Activated CD4-positive, alpha-beta T cell treated with anti-CD3 and anti-CD28 coated beads, Interleukin-10, Interleukin-2, amounts not matched to agents 100 ng/mL and 50 ng/mL, durations not matched to agents 16 hours and 8 hours (primary cell): ENCODE measurements around the gene RNF34.
"Not testable (repeated sequence)": the region's sequence is repeated elsewhere in the genome, so short reads cannot be mapped to it uniquely, and the experiment has no call there.

Experiments
- DNase-seq: peaks from one replicate; pipeline ENCODE4 v3.0.0-alpha.2; 2020

RNF34 gene, protein sequence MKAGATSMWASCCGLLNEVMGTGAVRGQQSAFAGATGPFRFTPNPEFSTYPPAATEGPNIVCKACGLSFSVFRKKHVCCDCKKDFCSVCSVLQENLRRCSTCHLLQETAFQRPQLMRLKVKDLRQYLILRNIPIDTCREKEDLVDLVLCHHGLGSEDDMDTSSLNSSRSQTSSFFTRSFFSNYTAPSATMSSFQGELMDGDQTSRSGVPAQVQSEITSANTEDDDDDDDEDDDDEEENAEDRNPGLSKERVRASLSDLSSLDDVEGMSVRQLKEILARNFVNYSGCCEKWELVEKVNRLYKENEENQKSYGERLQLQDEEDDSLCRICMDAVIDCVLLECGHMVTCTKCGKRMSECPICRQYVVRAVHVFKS

DNA sequence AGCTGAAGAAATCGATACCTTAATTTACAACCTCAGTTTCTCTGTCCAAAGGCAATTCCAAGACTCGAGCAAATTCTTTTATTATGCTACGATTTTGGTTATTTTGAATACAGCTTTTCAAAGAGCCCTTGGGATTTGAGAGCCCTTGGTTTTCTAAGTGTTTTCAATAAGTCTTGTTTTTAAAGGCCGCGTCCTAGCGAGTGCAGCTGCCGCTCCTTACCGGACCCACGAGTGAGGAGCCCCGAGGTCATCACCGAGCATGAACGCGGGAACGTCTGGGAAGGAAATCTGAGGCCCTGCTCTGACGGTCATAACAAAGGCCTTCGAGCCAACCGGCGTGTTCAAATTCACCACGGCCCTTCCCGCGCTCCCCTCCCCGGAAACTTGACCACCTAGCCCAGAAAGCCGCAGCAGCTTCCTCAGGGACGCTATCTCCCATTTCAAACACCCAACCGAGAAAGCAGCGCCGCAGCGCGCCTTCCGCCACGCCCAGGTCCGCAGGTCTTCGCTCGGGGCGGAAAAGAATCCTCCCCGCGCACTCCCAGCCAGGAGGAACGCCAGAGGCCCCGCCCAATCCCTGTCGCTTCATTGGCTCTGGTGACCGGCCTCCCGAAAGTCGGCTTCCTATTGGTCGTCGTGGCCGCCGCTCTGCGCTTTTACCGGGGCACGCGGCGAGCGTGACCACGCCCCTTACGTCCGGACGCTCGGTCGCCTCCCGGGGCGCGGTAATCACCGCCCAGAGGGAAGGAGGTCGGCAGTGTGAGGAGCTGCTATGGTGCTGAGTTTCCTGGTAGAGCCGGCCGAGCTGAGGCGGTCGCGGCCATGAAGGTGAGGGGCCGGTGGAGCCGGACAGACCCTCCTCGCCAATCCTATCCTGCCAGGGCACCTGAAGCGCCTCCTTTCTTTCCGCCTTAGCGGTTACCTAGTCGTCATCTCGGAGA lies at the start of gene RNF34:
TSS of gene RNF34 (plus strand) at position 728 of the 941 bp plus-strand sequence. CDS start at position 823, 95 bp downstream.
- peak; percentile 100 for DNase-seq

DNA sequence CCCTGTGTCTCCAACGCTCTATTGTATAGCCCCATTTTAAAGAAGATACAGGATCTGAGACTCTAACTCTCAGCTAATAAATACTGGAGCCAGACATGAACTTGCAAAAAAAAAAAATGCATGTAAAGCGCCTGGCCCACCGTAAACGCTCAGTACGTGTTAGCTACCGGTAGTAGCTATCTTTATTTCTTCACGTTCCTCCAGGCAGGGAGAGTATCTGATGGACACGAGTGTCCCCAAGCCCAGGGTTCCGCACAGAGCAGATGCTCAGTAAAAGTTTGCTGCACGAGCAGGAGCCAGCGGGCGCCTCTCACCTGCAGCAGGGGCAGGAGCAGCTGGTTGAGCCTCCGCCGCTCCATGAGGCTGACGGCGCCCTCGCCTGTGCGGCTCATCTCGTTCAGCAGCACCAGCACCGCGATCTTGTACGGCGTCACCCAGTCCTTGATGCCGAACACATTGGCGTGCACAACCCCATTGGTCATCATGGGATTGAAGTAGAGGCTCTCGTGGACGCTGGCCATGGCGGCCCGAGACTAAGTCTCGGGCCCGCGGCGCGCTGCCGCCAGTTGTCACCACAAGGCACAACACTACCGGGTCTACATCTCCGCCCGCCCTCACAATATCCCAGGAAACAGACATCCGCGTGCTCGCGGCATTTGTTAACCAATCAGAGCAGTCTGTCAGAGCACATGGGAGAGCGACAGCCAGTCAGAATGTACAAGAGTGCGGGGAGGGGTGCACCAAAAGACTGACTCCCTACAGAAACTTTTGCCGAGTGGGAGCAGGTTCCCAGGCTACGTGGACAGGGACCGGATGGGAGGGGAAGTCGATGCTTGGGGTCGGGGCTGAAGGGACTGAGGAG lies 47.9 kb upstream of the RNF34 start, which contains the start of gene ANAPC5:
TSS of gene ANAPC5 (minus strand) at position 592 of the 862 bp plus-strand sequence. CDS start at position 521, 71 bp downstream.
- DNase-seq, result peak; percentile 98

DNA sequence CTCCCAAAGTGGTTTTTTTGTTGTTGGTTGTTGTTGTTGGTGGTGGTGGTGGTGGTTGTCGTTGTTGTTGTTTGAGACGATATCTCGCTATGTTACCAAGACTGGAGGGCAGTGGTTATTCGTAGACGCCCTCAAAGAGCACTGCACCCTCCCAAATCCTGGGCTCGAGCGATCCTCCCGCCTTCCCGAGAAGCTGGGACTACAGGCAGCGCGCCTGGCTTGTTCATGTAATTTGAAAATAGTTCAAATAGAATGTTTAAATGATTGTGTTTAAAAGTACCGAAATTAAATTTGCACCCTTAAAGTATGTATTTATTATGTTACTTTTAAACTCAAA lies 47.3 kb upstream of the RNF34 start:
- no peak for DNase-seq

DNA sequence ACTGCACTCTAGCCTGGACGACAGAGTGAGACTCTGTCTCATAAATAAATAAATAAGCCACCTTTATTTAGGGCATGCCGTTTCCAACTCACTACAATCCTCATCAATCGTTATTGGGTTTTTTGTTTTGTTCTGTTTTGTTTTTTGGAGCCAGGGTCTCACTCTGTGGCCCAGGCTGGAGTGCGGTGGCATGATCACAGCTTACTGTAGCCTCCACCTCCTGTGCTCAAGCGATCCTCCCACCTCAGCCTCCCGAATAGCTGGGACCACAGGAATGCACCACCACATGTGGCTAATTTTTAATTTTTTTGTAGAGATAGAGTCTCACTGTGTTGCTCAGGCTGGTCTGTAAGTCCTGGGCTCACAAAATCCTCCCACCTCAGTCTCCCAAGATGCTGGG lies 44.1 kb upstream of the RNF34 start:
- DNase-seq, result no peak

GRCh38 chr12:121356657-121357056 lies 43.3 kb upstream of the RNF34 start:
- no peak for DNase-seq

GRCh38 chr12:121357331-121357730 lies 42.6 kb upstream of the RNF34 start:
- DNase-seq, result no peak

GRCh38 chr12:121358073-121358472 lies 41.8 kb upstream of the RNF34 start:
- DNase-seq, result no peak

DNA sequence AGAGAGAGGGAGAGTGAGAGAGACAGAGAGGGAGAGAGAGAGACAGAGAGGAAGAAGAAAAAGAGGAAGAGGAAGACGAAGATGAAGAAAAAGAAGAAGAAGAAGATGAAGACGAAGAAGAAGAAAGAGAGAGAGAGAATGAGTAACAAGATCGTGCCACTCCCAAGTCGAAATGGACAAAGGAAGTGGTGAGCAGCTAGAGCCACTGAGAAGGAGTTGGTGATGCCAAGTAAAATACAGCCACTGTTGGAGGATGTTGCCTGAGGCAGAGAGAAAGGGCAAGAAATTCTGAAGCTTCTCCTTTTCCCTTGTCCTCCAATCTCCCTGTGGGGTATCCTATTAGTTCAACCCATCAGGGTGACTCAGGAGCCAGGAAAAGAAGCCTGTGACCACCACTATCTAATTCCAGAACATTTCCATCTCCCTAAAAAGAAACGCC lies 35.2 kb upstream of the RNF34 start:
- no peak for DNase-seq

- no peak for DNase-seq
Measured at GRCh38 chr12:121365416-121366062, 34.4 kb upstream of the RNF34 start.

DNA sequence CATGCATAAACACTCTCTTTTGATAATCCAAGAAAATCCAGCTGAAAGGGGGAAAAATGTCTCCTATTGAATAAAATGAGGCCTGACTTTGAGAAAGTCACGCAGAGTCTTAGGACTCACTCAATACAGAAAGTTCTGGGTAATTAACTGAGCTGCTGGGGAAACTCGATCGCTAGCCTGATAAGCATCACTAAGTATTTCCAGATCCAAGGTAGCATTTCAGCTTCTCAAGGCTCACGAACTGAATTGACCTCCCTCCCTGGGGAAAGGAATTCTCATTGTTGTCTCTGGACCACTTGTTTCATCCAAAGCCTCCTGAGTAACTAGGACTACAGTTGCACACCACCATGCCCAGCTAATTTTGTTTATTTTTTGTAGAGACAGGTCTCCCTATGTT lies 33.9 kb upstream of the RNF34 start:
- DNase-seq, result no peak

- DNase-seq, result no peak
Measured at GRCh38 chr12:121371404-121371803, 28.5 kb upstream of the RNF34 start.

GRCh38 chr12:121373755-121374154 lies 26.2 kb upstream of the RNF34 start:
- no peak for DNase-seq

GRCh38 chr12:121374336-121374735 lies 25.6 kb upstream of the RNF34 start:
- DNase-seq, result not testable (repeated sequence)

DNA sequence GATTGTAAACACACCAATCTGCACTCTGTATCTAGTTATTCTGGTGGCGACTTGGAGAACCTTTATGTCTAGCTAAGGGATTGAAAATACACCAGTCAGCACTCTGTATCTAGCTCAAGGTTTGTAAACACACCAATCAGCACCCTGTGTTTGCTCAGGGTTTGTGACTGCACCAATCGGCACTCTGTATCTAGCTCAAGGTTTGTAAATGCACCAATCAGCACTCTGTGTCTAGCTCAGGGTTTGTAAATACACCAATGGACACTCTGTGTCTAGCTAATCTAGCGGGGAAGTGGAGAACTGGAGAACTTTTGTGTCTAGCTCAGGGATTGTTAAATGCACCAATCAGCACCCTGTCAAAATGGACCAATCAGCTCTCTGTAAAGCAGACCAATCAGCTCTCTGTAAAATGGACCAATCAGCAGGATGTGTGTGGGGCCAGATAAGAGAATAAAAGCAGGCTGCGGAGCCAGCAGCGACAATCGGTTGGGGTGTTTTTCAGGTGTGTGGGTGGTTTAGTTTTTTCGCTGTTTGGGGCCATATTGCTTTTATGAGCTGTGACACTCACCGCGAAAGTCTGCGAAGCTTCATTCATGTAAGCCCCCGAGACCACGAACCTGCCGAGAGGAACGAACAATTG lies 24.9 kb upstream of the RNF34 start:
- DNase-seq, result not testable (repeated sequence)

DNA sequence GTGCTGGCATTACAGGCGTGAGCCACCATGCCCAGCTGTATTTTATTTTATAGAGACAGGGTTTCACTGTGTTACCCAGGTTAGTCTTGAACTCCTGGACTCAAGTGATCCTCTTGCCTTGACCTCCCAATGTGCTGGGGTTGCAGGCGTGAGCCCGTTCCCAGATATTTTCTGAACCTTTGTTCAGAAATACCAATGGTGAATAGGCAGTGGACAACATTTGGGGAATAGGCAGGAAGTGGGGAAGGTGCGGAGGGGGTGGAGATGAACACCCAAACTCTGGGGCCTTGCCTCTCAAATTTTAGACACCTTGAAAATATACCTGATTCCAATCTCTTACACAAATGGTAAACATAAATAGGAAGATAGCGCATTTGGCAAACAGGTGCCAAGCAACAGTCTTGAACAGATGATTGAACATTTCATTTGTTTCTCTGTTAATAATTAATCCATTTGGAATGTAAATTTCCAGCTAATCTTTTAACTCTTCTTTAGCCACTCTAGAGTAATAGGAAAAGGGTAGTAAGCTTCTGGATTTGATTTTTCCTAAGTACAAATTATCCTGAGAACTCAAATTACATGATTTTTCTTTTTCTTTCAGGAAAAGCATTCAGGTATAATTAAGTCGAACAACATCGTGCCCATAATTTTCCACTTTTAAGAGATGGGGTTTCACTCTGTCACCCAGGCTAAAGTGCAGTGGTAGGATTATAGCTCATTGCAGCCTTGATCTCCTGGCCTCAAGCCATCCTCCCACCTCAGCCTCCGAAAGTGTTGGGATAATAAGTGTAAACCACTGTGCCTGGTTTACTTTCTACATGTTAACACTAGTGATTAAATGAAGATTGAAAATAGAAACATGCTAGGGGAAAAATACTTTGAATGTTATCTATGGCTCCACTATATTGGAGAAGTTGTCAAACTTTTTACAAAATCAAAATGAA lies 22.9 kb upstream of the RNF34 start:
- DNase-seq, result no peak

DNA sequence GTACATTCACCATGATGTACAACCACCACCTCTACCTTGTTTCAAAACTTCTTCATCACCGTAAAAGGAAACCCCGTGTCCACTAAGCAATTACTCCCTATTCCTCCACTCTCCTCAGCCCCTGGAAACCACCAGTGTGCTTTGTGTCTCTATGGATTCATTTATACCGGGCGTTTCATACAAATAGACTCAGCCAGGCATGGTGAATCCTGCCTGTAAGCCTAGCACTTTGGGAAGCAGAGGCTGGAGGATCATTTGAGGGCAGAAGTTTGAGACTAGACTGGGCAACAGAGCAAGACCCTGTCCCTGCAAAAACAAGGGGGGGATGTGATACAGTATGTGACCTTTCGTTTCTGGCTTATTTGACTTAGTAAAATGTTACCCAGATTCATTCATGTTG lies 21.2 kb upstream of the RNF34 start:
- DNase-seq, result no peak

- DNase-seq, result no peak
Measured at GRCh38 chr12:121379945-121380344, 20.0 kb upstream of the RNF34 start.

GRCh38 chr12:121383601-121384021 lies 16.3 kb upstream of the RNF34 start:
- DNase-seq, result no peak

- DNase-seq, result not testable (repeated sequence)
Measured at GRCh38 chr12:121384891-121385290, 15.0 kb upstream of the RNF34 start.

GRCh38 chr12:121388421-121388981 lies 11.4 kb upstream of the RNF34 start:
- peak; percentile 27 for DNase-seq
